GM13976 (cell line): ENCODE results near the gene F3.
A peak's percentile ranks its signal among the peaks of the same experiment; 100 is the strongest.

Experiments used
- DNase-seq: peaks from one replicate; pipeline ENCODE4 v3.0.0; 2012; ENCODE audit warnings: low spot score
- in situ Hi-C: fragments of 300-500 bp; cut with MboI; formaldehyde crosslinking; loops from one replicate; pipeline ENCODE4 v1.12.0; 2022; ENCODE audit warnings: low sequenced_read_pairs, mixed read lengths, inconsistent platforms; ENCODE audit not compliant: unreplicated experiment
- TF ChIP-seq, protein P1 (sequence below): IDR thresholded peaks from 2 replicates; pipeline ENCODE4 v1.5.1; 2012; ENCODE audit warnings: borderline replicate concordance, mild to moderate bottlenecking; ENCODE audit not compliant: insufficient read depth; ENCODE audit errors: extremely low read depth, missing control alignments, control extremely low read depth

The F3 gene

DNA sequence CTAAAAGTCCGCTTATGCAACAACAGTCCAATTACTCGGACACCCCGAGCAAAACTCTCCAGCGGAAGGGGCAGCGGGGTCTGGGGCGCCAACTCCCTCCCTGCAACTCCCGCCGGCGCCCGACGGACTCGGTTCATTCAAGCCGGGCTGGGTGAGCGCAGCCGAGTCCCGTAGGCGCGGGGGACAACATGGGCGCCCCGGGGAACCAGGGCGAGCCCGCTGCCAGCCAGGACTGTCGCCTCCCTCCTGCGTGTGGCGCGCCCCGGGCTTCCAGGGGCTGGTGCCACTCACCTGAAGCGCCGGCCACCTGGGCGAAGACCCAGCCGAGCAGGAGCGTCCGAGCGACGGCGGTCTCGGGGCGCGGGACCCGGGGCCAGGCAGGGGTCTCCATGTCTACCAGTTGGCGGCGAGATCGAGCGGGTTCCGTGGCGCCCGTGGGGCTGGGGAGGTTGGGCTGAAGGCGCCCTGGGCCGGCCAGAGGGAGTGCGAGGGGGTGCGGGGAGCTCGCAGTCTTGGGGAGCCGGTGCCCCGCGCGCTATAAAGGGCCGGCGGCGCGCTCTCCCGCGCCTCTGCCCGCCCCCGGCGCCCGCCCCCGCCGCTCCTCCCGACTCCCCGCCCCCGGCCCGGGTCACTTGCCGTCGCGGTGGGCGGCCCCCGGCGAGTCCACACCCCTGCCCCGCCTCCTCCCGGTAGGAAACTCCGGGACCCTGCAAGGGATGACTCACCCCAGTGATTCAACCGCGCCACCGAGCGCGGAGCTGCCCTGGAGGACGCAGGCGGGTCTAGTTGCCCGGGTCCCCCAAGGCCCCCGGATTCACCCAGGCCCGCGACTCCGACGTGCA, at the start of gene F3:
Gene F3 (minus strand): TSS at position 514 of the 842 bp plus-strand sequence. CDS start 123 bp downstream, at position 391.
- DNase-seq, result peak; percentile 78
- in situ Hi-C loops, result no loop called here
- TF ChIP-seq, protein P1, sequence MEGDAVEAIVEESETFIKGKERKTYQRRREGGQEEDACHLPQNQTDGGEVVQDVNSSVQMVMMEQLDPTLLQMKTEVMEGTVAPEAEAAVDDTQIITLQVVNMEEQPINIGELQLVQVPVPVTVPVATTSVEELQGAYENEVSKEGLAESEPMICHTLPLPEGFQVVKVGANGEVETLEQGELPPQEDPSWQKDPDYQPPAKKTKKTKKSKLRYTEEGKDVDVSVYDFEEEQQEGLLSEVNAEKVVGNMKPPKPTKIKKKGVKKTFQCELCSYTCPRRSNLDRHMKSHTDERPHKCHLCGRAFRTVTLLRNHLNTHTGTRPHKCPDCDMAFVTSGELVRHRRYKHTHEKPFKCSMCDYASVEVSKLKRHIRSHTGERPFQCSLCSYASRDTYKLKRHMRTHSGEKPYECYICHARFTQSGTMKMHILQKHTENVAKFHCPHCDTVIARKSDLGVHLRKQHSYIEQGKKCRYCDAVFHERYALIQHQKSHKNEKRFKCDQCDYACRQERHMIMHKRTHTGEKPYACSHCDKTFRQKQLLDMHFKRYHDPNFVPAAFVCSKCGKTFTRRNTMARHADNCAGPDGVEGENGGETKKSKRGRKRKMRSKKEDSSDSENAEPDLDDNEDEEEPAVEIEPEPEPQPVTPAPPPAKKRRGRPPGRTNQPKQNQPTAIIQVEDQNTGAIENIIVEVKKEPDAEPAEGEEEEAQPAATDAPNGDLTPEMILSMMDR, result no peak

GRCh38 chr1:94590203-94591137, 48.9 kb upstream of the F3 start:
- no peak for DNase-seq
- in situ Hi-C loops, result no loop called here
- TF ChIP-seq, protein P1, result no peak

DNA sequence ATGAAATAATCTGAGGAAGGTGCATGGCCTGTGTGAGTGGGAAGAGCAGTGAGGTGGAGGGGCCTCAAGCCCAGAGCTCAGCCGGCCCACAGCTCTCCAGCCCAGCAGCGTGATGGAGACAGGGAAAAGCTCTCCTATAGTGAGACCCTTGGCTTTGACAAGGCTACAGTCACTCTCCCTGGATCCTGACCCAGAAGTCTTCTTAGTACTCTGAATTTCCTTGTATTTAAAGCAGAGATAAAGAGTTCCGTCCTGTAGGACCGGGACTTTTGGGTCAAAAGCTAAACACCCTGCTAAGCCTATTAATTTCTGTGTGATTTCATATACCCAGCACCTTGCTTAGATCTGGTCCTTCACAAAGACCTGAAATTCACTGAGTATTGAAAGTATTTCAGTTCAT, 48.2 kb upstream of the F3 start:
- no peak for DNase-seq
- TF ChIP-seq, protein P1, result no peak
- in situ Hi-C loops, result no loop called here

- TF ChIP-seq, protein P1, result no peak
- in situ Hi-C loops, result no loop called here
Measured at GRCh38 chr1:94582565-94582964, 41.0 kb upstream of the F3 start.

DNA sequence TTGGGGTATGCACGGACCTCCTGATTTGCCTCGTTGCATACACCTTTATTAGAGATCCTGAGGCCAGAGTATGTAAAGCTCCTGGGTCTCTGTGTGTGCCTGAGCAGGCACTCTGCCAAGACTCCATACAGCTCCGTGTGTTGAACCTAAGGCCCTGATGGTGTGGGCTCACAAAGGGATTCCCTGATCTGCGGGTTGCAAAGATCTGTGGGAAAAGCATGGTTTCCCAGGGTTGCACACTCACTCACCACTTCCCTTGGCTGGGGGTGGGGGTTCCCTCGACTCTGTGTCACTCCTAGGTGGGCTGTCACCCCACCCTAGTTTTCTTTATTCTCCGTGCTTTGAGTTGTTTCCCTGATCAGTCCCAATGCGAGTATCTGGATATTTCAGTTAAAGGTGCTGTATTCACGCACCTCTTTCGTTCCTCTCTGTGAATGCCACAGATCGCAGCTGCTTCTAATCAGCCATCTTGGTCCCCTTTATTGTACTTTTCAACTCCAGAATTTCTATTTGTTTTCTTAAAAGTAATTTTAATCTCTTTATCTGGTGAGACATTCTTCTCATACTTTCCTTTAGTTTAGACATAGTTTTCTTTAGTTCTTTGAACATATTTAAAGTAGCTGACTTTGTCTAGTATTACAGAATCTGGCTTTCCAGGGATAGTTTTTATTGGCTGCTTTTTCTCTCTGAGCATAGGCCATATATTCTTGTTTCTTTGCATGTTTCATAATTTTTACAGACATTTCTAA, 39.0 kb upstream of the F3 start:
- DNase-seq, result no peak
- in situ Hi-C loops, result no loop called here
- TF ChIP-seq, protein P1, result no peak

More at GRCh38 chr1:94582565-94582964, 41.0 kb upstream of the F3 start:
- DNase-seq, result no peak

- TF ChIP-seq, protein P1, result no peak
- no peak for DNase-seq
- in situ Hi-C loops, result no loop called here
Measured at GRCh38 chr1:94579876-94580294, 38.3 kb upstream of the F3 start.
